Gastroesophageal sphincter (tissue), 4 donors: ENCODE data around the gene GREM1. TPM values are rescaled to one million over a fixed set of nuclear protein-coding genes. Genes with fewer than 3 reads are reported as not detected.

ENCODE experiments used
- ATAC-seq: fragments of 150-250 bp; one replicate; pipeline ENCODE4 v1.9.1; 2016; ENCODE audit warnings: mild to moderate bottlenecking, moderate library complexity
- H3K27ac ChIP-seq, 4 donors: fragments of 200-600 bp; sonication (generic) in 3 of 4; 1 replicate in 3 of 4; 2 replicates in 1 of 4; pipeline ENCODE4 v1.5.1; 2016 to 2019
- H3K27me3 ChIP-seq: fragments of 200-600 bp; sonication (generic); one replicate; pipeline ENCODE4 v1.5.1; 2019
- H3K36me3 ChIP-seq, 2 donors: fragments of 200-600 bp; sonication (generic); one replicate each; pipeline ENCODE4 v1.5.1; 2019; ENCODE audit warnings: control low read depth in 1 of 2
- H3K4me1 ChIP-seq, 3 donors: fragments of 200-600 bp; sonication (generic); 1 replicate in 2 of 3; 2 replicates in 1 of 3; pipeline ENCODE4 v1.5.1; 2016 to 2019; ENCODE audit warnings: control low read depth in 2 of 3
- H3K4me3 ChIP-seq, 2 donors: fragments of 200-600 bp; sonication (generic); one replicate each; pipeline ENCODE4 v1.5.1; 2019; ENCODE audit warnings: mild to moderate bottlenecking in 1 of 2, moderate library complexity in 1 of 2
- H3K9me3 ChIP-seq, 3 donors: fragments of 200-600 bp; sonication (generic); one replicate each; pipeline ENCODE4 v1.5.1; 2017 to 2019; ENCODE audit warnings: control low read depth in 2 of 3
- EP300 ChIP-seq: sonication (generic); formaldehyde crosslinking; IDR thresholded peaks from one replicate; pipeline ENCODE4 v1.6.1; 2017; ENCODE audit warnings: antibody characterized with exemption, mild to moderate bottlenecking
- POLR2A ChIP-seq, 2 donors: fragments of 450-650 bp; IDR thresholded peaks; one replicate each; pipeline ENCODE4 v1.6.1; 2017; ENCODE audit warnings: antibody characterized with exemption in 2 of 2, mild to moderate bottlenecking in 2 of 2, moderate library complexity in 1 of 2
- POLR2AphosphoS5 ChIP-seq: sonication (generic); formaldehyde crosslinking; IDR thresholded peaks from one replicate; pipeline ENCODE4 v1.6.1; 2017; ENCODE audit warnings: antibody characterized with exemption
- WGBS, 2 donors: methylation state at CpG; one replicate each; pipeline ENCODE4 v1.1.5; 2018; ENCODE audit warnings: low coverage in 1 of 2; 5-methylcytosine and 5-hydroxymethylcytosine counted together
- total RNA-seq, 4 donors: library from RNA; depleted of rRNA; stranded (reverse); fragments of >200 nt; gene quantifications; one replicate each; pipeline ENCODE4 v1.1.0, GENCODE V29; 2016
- TF ChIP-seq, protein P1 (sequence below), 4 experiments: fragments of 200-600 bp in 2 of 4; fragments of 450-650 bp in 2 of 4; sonication (generic) in 1 of 4; IDR thresholded peaks; one replicate each; pipeline ENCODE4 v1.5.1; 2017 to 2019; ENCODE audit warnings: antibody characterized with exemption in 4 of 4, mild to moderate bottlenecking in 2 of 4, moderate library complexity in 2 of 4

Gene GREM1
- total RNA-seq, 4 donors from 2014 or later, result 55.5 to 365 (median 133) TPM

DNA sequence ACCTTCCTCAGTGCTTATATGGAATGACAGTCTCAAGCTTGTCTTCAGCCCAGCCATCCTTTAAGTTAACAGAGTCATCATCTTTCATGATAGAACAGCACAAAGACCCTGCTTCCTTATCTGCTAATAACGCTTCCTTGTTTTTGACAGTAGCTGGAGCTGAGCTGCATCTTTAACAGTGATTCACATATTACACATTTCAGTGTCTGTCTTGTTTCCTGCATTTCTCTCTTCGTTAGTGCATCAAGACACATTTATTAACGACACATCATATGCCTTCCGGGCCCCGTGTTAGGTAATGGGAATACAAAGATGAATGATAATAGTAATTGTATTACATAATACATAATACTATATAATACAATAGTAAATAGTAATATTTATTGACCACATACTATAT lies 30.2 kb upstream of the GREM1 start:
- no peak for ATAC-seq
- Histone ChIP-seq H3K36me3 (no peaks in the 10 kb centered on the region), H3K4me3 (no peak overlapping the region), H3K27me3 (no peaks in the 10 kb centered on the region), H3K4me1 (peaks cover 0 to 6% (median 2%) of the 10 kb centered on the region in 3 donors), H3K9me3 (no peaks in the 10 kb centered on the region), H3K27ac (no peak overlapping the region)
- 76 to 97% methylated on average over 5 of the region's 5 CpGs for WGBS, 2 donors
- no peak for TF ChIP-seq EP300
- TF ChIP-seq, protein P1, sequence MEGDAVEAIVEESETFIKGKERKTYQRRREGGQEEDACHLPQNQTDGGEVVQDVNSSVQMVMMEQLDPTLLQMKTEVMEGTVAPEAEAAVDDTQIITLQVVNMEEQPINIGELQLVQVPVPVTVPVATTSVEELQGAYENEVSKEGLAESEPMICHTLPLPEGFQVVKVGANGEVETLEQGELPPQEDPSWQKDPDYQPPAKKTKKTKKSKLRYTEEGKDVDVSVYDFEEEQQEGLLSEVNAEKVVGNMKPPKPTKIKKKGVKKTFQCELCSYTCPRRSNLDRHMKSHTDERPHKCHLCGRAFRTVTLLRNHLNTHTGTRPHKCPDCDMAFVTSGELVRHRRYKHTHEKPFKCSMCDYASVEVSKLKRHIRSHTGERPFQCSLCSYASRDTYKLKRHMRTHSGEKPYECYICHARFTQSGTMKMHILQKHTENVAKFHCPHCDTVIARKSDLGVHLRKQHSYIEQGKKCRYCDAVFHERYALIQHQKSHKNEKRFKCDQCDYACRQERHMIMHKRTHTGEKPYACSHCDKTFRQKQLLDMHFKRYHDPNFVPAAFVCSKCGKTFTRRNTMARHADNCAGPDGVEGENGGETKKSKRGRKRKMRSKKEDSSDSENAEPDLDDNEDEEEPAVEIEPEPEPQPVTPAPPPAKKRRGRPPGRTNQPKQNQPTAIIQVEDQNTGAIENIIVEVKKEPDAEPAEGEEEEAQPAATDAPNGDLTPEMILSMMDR (IDR thresholded peaks at IDR 0.05), result no peak
- TF ChIP-seq POLR2A (IDR thresholded peaks at IDR 0.05), result no peak
- no peak for TF ChIP-seq POLR2AphosphoS5

DNA sequence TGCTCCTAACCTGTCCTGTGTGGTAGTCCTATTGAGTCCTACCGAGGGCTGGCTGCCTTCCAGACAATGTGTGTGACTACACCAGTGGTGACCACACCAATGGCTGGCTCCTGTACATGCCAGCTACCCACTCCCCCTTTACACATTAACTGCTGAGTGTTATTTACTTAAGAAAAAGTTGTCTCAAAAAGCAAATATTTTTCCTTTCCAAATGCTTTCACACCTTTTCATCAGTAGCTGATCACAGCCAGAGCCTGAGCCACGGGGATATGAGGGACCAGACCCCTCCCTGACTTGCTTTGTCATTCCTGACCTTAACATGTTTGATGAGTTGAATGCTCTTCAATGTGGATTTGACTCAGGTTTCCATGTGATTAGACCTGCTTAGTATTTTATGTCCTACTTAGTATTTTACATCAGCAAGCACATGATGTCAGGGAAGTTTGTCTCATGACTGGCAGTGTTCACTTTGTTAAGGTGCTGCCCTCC lies 29.6 kb upstream of the GREM1 start:
- Histone ChIP-seq H3K4me3 (no peak overlapping the region), H3K36me3 (no peaks in the 10 kb centered on the region), H3K27ac (no peak overlapping the region), H3K9me3 (no peaks in the 10 kb centered on the region), H3K4me1 (peaks cover 0 to under 1% (median 0%) of the 10 kb centered on the region in 3 donors), H3K27me3 (no peaks in the 10 kb centered on the region)
- TF ChIP-seq POLR2A (IDR thresholded peaks at IDR 0.05), result no peak
- TF ChIP-seq, protein P1 (IDR thresholded peaks at IDR 0.05), result no peak
- no peak for TF ChIP-seq EP300
- no peak for TF ChIP-seq POLR2AphosphoS5
- ATAC-seq, result no peak
- 69 to 80% methylated on average over 1 to 2 of the region's 2 CpGs for WGBS, 2 donors

DNA sequence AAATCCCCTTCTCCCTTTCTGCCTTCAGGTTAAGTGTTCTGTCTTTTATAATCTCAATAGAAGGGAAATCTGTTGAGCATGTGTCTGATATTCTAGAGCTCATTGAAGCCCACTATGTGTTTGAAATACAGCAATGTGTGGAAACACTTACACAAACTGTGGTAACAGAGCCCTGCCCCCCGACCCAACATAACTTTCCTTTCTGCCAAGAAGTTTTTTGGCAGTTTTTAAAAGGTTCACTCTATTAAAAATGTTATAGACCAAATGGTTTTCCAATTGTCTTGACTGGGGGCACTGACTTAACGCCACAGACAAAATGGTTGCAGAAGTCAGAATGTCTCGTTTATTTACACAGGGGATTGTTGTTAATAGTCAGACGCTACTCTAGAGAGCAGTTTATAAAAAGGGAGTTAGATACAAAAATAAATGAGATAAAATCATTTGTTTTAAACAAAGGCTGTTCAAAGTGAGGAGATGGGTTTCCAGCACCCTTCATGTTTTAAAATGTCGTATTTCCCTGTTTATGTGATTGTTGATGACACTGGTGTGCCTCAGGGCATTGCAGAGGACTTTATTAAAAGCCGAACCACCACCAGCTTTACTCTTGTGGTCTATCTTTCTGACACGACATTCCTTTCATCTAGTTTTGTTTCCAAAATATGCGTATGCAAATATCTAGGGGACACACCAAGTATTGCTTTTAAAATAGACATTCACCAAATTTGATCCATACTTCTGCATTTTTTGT lies 26.7 kb upstream of the GREM1 start:
- Histone ChIP-seq H3K27ac (no peak overlapping the region), H3K4me1 (no peaks in the 10 kb centered on the region), H3K9me3 (no peaks in the 10 kb centered on the region), H3K27me3 (no peaks in the 10 kb centered on the region), H3K4me3 (no peak overlapping the region), H3K36me3 (no peaks in the 10 kb centered on the region)
- ATAC-seq, result no peak
- TF ChIP-seq, protein P1 (IDR thresholded peaks at IDR 0.05), result no peak
- TF ChIP-seq EP300, result no peak
- no peak for TF ChIP-seq POLR2A (IDR thresholded peaks at IDR 0.05)
- TF ChIP-seq POLR2AphosphoS5, result no peak
- WGBS, 2 donors, result 69 to 74% methylated on average over 8 of the region's 8 CpGs

DNA sequence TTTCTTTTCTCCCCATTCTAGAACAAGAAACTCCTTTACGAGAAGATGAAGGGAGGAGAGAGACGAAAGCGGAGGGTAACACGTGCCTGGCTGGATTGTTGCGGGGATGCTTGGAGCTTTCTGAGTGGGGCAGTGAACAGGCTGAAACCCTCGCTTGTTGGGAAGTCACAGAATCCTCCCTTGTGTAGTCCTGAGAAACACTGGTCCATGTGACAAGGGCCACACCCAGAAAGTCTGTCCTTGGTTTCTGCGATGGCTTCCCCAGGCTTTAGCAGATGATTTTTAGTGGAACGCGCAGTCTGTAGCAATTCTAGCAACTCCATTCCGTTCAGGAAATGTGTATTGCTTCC lies 26.1 kb upstream of the GREM1 start:
- H3K4me3 ChIP-seq, result no peak overlapping the region
- ATAC-seq, result no peak
- H3K4me1 ChIP-seq, result no peaks in the 10 kb centered on the region
- WGBS, 2 donors, result 92 to 100% methylated on average over 7 to 9 of the region's 10 CpGs
- no peaks in the 10 kb centered on the region for H3K36me3 ChIP-seq
- no peak overlapping the region for H3K27ac ChIP-seq
- no peaks in the 10 kb centered on the region for H3K9me3 ChIP-seq
- H3K27me3 ChIP-seq, result no peaks in the 10 kb centered on the region
- TF ChIP-seq, protein P1 (IDR thresholded peaks at IDR 0.05), result no peak
- TF ChIP-seq EP300, result no peak
- no peak for TF ChIP-seq POLR2AphosphoS5

- Histone ChIP-seq H3K36me3 (no peaks in the 10 kb centered on the region), H3K27me3 (no peaks in the 10 kb centered on the region), H3K9me3 (no peaks in the 10 kb centered on the region), H3K4me1 (no peaks in the 10 kb centered on the region), H3K4me3 (no peak overlapping the region), H3K27ac (no peak overlapping the region)
- 90 to 100% methylated on average over 1 to 2 of the region's 2 CpGs for whole genome bisulfite sequencing, 2 donors
- no peak for TF ChIP-seq POLR2AphosphoS5
- TF ChIP-seq, protein P1 (IDR thresholded peaks at IDR 0.05), result no peak
- no peak for TF ChIP-seq POLR2A (IDR thresholded peaks at IDR 0.05)
- no peak for TF ChIP-seq EP300
- ATAC-seq, result no peak
Observed at GRCh38 chr15:32692286-32692685, 25.5 kb upstream of the GREM1 start.
